Measurements from ENCODE around the gene MYL3.
A peak's percentile ranks its signal among the peaks of the same experiment; 100 is the strongest.

Gene MYL3

GRCh38 chr3:46876313-46877300, 13.4 kb upstream of the MYL3 start:
- DNase-seq (ENCODE audit: insufficient read length, low spot score) = peak; percentile 13
- no peak for TF ChIP-seq CTCF (IDR thresholded peaks at IDR 0.05; ENCODE audit: insufficient read depth, missing control alignments)
- FAIRE-seq = no peak

- no peak for FAIRE-seq
- no peak for TF ChIP-seq CTCF (IDR thresholded peaks at IDR 0.05; ENCODE audit: insufficient read depth, missing control alignments)
- DNase-seq (ENCODE audit: insufficient read length, low spot score) = no peak
Measured at GRCh38 chr3:46875560-46875959, 12.3 kb upstream of the MYL3 start.

- DNase-seq (ENCODE audit: insufficient read length, low spot score) (no peak), FAIRE-seq (no peak)
- TF ChIP-seq CTCF (IDR thresholded peaks at IDR 0.05; ENCODE audit: insufficient read depth, missing control alignments) = no peak
Measured at GRCh38 chr3:46874430-46874829, 11.2 kb upstream of the MYL3 start.

GRCh38 chr3:46873521-46873920, 10.3 kb upstream of the MYL3 start:
- no peak for FAIRE-seq
- peak; percentile 13 for DNase-seq (ENCODE audit: insufficient read length, low spot score)
- TF ChIP-seq CTCF (IDR thresholded peaks at IDR 0.05; ENCODE audit: insufficient read depth, missing control alignments) = no peak

GRCh38 chr3:46871222-46871621, 8.0 kb upstream of the MYL3 start:
- FAIRE-seq = no peak
- DNase-seq (ENCODE audit: insufficient read length, low spot score) = no peak
- no peak for TF ChIP-seq CTCF (IDR thresholded peaks at IDR 0.05; ENCODE audit: insufficient read depth, missing control alignments)

GRCh38 chr3:46870651-46871050, 7.4 kb upstream of the MYL3 start:
- FAIRE-seq (no peak), DNase-seq (ENCODE audit: insufficient read length, low spot score) (no peak)
- no peak for TF ChIP-seq CTCF (IDR thresholded peaks at IDR 0.05; ENCODE audit: insufficient read depth, missing control alignments)

- TF ChIP-seq CTCF (IDR thresholded peaks at IDR 0.05; ENCODE audit: insufficient read depth, missing control alignments) = no peak
- FAIRE-seq = no peak
- no peak for DNase-seq (ENCODE audit: insufficient read length, low spot score)
Measured at GRCh38 chr3:46869440-46869839, 6.2 kb upstream of the MYL3 start.

All from D721Med (cell line).